ENCODE results near the gene PCID2.
A peak's percentile ranks its signal among the peaks of the same experiment; 100 is the strongest.

DNA sequence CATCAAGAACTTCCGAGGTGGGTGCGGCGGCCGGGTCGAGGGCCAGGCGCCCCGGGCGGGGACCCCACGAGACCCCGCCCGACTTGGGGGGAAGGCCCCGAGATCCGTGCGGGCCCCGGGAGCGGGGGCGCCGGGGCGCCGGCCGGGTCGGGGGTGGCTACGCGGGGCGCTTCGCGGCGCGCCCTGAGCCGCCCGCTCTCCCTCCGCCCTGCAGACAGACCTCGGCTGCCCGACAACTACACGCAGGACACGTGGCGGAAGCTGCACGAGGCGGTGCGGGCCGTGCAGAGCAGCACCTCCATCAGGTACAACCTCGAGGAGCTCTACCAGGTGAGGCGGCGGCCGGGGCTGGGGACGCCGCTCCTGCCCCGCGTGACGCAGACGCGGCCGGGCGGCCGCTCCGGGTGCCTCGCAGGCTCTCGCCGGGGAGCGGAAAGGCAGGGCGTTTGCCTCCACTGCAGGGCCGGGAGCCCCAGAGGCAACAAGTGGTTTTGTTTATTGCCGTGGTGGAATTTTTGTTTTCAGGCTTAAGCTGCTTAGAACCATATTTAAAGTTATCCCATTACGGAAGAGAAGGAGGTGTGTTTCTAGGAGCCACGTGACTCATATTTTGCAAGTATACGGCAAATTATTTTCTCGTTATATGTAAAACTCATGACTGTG, 1.4 kb upstream of the PCID2 start:
- TF ChIP-seq POLR2AphosphoS5 (IDR thresholded peaks at IDR 0.05) = peak in 1 of 2 donors; percentile 16
- TF ChIP-seq, protein P1, sequence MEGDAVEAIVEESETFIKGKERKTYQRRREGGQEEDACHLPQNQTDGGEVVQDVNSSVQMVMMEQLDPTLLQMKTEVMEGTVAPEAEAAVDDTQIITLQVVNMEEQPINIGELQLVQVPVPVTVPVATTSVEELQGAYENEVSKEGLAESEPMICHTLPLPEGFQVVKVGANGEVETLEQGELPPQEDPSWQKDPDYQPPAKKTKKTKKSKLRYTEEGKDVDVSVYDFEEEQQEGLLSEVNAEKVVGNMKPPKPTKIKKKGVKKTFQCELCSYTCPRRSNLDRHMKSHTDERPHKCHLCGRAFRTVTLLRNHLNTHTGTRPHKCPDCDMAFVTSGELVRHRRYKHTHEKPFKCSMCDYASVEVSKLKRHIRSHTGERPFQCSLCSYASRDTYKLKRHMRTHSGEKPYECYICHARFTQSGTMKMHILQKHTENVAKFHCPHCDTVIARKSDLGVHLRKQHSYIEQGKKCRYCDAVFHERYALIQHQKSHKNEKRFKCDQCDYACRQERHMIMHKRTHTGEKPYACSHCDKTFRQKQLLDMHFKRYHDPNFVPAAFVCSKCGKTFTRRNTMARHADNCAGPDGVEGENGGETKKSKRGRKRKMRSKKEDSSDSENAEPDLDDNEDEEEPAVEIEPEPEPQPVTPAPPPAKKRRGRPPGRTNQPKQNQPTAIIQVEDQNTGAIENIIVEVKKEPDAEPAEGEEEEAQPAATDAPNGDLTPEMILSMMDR (IDR thresholded peaks at IDR 0.05) = peak in 3 of 6 experiments; percentile 16 to 47 (median 21)
- TF ChIP-seq EP300 (IDR thresholded peaks at IDR 0.05) = no peak
